Stimulated activated CD4-positive, alpha-beta T cell treated with anti-CD3 and anti-CD28 coated beads, Interleukin-4, amount 100 ng/mL, for 4 hours (primary cell): ENCODE results near the gene TMEM187.
"Not testable (repeated sequence)": the region's sequence is repeated elsewhere in the genome, so short reads cannot be mapped to it uniquely, and the experiment has no call there.

ENCODE experiments used
- DNase-seq, 2 experiments: peaks; one replicate each; pipeline ENCODE4 v3.0.0-alpha.2; 2020

The TMEM187 gene

DNA sequence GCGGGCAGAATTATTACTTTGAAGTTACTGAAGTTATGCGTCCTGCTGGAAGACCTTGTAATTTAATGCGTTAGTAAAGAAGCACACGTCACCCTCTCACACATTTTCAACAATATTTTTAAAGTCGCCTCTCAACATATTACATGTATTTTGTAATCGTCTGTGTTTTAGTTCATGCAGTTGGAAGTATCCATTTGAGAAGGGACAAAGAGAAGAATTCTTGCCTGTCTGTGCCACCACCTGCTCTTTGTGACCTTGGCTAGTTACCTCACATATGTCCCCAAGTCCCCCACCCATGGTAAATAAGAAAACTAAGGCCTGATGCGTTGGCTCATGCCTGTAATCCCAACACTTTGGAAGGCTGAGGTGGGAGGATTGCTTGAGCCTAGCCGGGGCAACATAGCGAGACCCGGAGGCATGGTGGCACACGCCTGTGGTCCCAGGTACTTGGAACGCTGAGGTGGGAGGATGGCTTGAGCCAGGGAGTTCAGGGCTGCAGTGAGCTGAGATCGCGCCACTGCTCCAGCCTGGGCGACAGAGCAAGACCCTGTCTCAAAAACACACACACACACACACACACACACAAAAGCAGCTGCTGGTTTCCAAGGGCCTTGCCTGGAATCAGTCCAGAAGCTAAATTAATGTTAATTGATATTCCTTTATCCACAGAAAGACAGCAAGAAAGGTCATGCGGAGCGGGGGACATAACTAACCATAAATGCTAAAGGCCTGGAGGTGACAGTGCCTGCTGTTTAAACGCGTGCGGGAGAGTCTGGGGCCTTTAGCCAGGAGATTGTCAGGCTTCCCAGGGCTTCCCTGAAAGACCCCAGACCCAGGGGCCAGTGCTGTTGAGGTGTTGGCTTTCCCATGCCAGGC is 811 bp downstream of the TMEM187 start:
- no peak for DNase-seq

DNA sequence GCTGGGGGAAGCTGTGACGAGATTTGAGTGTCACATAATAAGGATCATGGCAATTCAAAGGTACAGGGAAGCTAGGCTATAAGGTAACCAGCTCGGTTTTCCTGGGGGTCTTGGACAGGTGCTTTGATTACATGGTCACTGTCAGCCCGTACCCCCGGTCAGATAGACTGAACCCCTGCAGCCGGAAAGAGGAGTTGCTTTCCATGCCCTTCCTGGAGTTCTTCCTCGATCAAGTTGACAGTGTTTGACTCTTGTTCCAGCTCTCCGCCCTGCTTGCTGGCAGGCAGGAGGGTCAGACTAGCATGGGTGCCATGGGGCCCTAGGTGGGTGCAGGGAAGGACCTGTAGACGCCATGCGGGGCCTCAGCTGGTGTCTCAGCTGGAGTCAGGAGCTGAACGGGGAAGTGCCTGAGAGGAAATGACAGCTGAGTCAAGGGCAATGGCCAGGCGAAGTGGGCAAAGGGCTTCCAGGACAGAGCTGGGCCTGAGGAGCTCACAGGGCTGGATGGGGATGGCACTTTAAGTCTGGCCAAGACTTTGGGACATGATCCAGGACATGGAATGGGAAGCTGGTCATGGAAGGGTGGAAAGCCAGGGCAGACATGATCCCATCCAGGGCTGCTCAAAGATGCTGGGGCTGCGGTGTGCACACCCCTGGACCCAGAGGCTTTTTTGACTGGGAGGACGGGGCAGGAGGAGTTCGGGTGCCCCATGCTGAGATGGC is 1.6 kb downstream of the TMEM187 start:
- no peak for DNase-seq

DNA sequence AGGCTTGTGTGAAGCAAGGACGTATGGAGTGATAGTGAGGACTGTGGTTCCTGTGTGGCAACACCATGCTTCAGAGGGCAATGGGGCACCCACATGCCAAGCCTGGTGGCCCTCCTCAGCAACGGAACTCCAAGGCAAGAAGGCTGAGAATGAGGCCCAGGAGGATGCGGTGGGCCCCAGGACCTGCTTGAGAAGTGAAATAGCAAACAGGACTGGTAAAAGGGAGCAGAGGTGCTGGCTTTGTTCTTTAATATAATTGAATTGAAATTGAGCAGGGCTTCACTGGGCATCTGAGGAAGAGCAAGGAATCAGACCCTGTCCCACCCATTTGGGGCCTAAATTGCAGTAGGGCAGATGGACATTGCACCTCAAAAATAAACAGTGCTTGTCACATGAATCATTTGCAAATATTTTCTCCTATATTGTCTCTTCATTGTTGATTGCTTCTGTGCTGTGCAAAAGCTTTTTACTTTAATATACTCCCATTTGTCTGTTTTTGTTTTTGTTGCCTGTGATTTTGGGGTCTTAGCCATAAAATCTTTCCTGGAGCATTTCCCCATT is 2.3 kb downstream of the TMEM187 start:
- DNase-seq: no peak

DNA sequence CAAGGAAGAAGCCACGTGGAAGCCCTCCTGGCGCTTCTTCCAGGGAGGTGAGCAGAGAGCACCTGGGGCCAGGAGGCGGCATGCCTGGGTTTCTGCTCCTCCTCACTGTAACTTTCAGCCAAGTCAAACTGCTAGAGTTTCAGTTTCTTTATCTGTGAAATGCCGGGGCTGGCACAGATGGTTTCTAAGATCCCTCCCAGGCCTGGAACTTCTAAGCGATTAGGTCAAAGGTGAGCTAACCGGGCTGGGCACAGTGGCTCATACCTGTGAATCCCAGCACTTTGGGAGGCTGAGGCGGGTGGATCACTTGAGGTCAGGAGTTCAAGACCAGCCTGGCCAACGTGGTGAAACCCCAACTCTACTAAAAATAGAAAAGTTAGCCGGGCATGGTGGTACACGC is 7.8 kb downstream of the TMEM187 start:
- DNase-seq: peak in 1 of 2 experiments; percentile 11

DNA sequence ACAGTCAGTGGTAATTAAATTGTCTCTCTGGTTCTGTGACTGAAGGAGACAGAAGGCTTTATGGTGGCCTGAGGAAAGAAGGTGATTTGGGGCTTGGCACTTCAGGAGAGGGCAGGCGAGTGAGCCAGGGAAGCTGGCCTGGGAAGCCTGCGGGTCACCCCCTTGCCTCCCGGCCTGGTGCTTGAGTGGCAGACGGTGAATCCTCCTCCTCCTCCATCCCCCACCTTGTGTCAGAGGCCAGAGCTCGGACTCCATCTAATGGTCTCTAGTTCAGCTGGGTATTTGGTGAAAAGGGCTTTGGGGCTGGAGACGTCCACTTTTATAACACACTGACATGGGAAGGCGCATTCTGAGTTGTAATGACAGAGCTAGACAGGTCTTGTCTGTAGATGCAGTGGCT is 8.7 kb downstream of the TMEM187 start:
- no peak for DNase-seq

DNA sequence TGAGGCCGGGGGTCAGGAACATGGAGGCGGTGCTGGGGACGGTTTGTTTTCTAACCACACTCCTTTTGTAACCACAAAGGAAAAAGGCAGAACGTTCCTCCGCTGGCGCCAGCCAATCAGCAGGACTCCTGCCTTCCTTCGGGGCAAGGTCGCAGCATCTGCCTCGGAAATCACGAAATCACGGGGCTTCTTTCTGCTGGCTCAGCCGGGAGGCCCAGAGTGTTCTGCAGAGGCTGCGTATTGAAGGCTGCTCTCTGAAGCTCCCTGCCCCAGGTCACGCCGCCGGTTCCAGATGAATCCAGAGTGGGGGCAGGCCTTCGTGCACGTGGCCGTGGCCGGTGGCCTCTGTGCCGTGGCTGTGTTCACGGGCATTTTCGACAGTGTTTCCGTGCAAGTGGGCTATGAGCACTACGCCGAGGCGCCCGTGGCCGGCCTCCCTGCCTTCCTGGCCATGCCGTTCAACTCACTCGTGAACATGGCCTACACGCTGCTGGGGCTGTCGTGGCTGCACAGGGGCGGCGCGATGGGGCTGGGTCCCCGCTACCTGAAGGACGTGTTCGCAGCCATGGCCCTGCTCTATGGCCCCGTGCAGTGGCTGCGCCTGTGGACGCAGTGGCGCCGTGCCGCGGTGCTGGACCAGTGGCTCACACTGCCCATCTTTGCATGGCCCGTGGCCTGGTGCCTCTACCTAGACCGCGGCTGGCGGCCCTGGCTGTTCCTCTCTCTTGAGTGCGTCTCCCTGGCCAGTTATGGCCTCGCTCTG is 9.4 kb downstream of the TMEM187 start:
- peak; percentile 45 to 62 for DNase-seq

DNA sequence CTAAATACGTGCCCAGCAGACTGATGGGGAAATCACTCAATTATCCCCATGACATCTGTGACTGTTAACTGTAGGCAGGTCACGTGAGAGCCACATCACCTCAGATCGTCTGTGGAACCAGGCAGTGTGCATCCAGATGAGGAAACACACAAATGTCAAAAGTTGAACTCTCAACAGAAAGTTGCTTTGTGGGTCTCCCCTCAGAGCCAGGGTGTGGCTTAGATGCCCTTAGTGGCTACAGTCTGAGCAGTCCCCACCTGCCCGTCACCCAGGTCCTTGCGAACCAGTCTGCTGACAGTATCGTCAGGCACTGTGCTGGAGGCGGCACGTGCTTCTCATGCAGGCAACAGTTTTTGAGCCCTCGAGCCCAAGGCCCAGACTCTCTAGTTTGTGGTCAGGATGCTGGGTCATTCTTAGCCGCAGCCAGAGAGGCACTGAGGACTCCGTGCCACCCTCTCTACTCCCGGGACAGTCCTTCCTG is 10.8 kb downstream of the TMEM187 start:
- peak in 1 of 2 experiments; percentile 22 for DNase-seq

DNA sequence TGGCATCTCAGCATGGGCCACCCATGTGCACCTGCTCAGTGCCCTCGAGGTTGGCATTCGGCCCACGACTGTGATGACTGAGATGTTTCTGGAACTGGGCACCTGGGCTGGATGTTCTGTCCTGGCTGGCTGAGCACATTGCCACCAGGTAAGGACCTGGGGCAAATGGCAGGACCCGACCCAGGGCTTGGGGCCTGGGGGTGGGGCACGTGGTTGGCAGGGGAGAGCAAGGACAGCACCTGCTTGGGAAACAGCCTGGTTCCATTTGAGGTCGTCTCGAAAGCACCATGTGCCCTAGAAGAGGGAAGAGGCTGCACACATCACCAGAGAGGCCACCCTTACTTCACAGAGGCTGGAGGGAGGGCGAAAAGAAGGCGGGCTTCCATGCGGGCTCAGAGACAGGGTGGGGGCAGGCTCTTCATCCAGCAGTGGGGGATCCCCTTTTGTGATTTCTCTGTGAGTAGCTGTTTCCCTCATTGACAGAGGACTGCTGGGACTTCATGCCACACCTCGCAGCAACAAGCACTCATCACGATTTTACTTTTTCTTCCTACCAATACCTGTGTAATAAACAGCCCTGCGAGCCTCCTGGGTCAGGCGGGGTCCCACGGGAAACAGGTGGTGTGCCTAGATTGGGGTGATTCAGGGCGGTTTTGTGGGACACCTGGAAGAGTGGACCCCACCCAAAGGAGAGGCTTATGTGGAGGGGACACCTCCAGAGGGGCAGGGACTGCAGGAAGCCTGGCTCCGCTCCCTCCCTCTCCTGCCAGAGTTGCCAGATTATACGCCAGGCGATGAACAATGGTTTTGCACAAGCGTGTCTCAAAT is 12.0 kb downstream of the TMEM187 start:
- DNase-seq: peak in 1 of 2 experiments; percentile 58

DNA sequence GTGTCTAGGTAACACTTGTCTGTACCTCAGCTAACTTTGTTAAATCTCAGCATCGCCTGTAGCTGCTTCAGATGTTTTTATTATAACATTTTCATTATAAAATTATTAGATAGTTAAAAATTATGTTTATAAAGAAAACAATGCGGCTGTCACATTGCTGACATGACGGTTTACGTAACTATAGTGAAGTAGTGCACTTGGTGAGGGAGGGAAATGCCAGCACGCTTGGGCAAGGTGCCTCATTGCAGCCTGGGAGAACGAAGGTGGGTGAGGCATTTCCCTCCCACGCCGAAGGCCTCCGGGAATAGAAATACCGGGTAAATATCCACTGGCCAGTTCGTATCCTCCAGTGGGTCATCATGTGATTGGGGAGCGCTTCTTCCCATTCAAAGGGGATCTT is 15.9 kb downstream of the TMEM187 start:
- no peak for DNase-seq

DNA sequence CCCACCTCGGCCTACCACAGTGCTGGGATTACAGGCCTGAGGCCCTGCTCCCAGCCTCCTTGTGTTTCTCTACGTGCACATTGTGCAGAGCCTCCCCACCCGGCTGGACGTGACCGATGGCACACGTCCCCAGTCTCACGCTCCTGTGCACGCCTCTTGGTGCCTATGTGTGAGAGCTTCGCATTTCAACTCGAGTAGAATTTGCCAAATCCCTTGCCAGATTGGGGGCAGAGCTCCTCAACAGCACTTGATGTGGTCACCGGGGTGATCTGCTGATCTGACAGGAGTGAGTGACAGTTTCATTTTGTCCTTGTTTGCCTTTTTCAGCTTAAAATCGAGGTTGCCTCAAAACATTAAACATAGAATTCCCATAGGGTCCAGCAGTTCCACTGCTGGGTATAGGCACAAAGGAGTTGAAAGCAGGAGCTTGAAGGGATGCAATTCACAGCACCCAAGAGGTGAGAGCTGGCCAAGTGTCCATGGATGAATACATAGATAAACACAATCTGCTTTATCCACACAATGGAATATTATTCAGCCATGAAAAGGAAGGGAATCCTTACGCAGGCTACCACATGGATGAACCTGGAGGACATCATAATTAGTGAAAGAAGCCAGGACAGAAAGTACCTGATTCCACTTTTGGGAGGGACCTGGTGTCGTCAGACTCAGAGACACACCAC is 17.6 kb downstream of the TMEM187 start:
- no peak for DNase-seq

DNA sequence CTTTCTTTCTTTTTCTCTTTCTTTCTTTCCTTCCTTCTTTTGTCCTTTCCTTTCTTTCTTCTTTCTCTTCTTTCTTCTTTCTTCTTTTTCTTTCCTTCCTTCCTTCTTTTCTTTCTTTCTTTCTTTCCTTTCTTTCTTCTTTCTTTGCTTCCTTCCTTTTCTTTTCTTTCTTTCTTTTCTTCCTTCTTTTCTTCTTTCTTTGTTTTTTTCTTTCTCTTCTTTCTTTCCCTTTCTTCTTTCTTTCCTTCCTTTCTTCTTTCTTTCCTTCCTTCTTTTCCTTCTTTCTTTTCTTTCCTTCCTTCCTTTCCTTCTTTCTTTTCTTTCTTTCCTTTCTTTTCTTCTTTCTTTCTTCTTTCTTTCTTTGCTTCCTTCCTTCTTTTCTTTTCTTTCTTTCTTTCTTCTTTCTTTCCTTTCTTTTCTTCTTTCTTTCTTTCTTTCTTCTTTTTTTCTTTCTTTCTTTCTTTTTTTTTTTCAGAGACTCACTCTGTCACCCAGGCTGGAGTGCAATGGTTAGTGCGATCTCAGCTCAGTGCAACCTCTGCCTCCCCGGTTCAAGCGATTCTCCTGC is 18.5 kb downstream of the TMEM187 start:
- DNase-seq: no peak

DNA sequence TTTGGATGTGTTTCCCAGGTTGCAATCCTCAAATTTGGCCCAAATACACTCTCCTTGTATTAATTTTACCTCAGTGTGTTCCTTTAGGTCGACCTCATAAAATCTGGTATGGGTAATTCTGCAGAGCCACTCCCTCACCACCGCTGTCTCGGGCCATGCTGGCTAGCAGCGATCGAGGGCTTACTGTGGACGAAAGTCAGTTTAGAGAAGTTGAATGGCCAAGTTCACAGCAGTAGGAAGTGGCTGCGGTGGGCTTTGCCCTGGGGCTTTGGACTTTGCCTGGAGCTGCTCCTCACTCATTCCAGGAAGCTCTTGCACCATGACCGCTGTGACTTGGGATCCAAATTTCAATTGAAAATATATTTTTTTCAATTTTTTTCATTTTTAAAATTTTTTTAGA is 19.6 kb downstream of the TMEM187 start:
- DNase-seq: no peak

DNA sequence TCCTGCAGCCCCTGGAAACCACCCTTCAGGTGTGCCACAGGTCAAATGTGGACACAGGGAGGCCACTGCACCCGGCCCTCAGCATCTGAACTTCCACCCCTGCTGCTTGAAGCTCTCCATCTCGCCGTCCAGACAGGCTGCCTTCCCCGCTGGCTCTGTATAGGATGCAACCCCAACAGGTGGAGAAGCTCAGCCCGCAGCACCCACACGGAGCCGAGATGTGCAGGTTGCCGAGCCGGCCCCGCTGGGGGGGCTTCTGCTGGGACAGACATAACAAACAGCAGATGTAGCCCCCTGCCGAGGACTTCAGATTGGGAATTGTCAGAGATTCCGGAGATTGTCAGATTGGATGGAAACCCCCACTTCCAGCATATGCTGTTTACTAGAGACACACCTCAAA is 20.5 kb downstream of the TMEM187 start:
- no peak for DNase-seq

DNA sequence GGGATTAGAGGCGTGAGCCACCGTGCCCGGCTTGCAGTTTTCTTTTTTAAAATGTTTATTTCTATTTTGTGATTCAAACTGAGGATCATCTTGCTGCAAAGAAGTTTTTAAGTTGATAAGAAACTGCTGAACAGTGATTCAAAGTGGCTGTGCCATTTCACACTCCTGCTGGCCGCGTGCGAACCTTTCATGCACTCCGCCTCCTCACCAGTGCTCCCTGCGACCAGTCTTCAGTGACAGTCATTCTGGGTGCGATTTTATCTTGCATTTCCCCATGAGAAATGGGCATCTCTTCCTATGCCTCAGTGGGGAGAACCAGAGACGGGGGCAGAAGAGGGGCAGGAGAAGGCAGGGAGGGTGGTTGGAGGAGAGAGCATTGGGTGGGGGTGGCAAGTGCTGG is 21.4 kb downstream of the TMEM187 start:
- DNase-seq: no peak

DNA sequence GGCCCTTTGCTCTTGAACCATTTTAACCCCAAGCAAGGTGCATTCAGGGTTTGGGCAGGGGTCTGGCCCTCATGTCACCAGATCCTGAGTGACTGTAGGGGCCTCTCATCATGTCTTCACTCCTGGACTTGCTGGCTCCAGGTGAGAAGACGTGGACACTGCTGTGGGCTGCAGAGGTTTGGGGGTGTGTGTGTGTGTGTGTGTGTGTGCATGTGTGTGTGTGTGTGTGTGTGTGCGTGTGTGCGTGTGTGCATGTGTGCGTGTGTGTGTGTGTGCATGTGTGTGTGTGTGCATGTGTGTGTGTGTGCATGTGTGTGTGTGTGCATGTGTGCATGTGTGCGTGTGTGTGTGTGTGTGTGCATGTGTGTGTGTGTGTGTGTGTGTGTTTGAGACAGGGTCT is 21.8 kb downstream of the TMEM187 start:
- not testable (repeated sequence) for DNase-seq

DNA sequence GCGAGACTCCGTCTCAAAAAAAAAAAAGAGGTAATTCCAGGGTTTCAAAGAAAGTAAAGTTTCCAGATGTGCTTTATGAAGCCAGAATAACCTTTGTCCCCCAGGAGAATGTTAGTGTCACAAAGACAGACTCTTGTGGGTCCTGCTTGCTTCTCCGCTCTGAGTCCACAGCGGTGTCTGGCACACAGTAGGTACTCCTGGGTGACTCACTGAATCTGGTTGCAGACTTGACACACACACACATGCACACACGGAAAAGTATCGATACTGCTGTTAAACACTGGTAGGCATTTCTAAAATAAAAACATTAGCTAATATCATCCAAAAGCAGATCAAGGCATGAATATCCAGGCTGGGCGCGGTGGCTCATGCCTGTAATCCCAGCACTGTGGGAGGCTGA is 22.9 kb downstream of the TMEM187 start:
- no peak for DNase-seq

DNA sequence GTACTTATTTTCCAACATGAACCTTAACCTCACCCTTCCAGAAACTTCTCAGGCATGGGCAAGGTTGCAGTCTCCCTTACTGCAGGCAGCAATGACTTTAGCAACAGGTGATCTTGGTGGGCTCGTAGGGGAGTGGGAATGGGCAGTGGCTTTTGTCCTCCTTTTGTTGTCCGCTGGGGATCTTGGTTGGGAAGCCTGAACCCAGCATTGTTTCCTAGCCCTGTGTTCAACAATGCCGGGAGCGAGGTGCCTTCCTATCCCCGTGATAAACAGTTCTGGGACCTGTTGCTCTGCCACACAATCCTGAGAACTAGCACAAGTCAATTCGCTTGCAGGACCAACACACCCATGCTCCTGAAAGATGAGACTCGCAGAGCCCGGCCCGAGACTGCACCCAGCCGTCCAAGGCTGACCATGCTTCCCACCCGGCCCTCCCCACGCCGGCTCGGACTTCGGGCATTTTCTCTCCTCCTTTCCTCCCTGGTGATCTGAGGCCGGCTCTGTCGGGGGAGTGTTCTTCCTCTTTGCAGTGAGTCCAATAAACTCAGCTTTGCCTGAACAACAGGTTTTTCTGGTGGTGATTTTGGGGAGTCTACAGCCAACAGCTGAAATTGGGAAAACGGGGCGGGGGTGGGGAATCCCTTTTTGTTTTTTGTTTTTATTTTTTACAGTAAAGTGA is 26.9 kb downstream of the TMEM187 start:
- no peak for DNase-seq

DNA sequence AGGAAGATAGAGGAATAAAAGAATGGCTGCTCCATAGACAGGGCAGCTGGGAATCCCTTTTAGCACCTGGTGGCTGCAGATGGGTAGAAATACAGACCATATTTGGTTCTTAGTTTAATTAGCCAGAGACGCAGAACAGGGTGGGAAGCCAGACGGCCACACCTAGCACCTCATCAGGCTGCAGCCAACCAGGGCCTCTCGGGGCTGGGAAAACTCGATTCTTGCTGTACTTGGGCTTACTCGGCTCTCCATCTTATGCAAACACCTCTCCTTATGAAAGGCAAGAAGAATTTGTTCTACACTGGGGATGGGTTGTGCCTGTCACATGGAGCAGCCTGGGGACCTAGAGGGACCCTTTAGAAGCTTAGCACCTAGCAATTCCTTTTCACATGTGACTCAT is 27.5 kb downstream of the TMEM187 start:
- DNase-seq: no peak

DNA sequence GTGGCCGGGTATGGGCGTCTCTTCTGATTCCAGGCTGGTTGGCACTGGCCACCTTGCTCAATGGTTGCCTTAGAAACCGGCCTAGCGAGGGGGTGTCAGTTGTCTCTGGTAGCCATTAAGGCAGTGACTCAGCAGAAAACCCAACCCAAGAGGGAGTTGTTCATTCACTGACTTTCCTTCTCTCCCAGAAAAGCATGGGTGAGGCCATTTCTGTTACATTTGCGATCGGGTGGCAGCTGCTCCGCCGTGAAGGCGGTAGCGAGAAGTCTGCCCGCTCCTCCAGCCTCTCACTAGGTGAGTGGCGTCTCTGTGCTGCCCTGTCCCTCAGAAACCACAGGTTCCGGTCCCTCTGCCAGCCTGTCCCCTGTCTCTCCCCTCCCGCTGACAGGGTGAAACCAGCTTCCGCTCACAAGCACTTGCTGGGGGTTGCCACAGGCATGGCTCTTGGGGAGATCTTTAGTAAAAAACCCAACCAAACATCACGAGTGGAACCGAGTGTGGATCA is 29.7 kb downstream of the TMEM187 start:
- DNase-seq: peak in 1 of 2 experiments; percentile 42

DNA sequence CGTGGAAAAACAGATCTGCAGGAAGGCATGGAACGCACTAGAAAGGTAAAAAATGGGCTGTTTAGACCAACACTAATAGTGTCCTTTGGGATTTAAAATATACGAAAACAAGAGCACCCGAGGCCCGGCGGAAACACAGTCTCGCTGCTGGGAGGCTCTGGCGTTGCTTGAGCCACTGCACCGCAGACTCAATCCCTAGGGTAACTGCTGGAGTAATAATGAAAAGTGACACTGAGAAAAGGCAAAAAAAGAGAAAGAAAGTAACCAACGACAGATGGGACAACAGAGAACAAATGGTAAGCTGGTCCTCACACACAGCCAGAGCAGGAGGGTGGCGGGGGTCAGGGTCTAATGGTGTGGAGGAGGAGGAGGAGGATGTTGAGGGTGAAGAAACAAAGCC is 31.8 kb downstream of the TMEM187 start:
- DNase-seq: no peak
